GM18873 (cell line): ENCODE measurements around the gene SMYD1.

ENCODE experiments used
- ATAC-seq: cut with Tn5 transposase; IDR thresholded peaks from one replicate; pipeline ENCODE4 v1.9.1; 2021; ENCODE audit warnings: mild to moderate bottlenecking, moderate library complexity, moderate number of reproducible peaks; ENCODE audit not compliant: unreplicated experiment, low FRiP score

Gene SMYD1

GRCh38 chr2:88117973-88118372 lies 50.3 kb downstream of the SMYD1 start:
- no peak for ATAC-seq

- no peak for ATAC-seq
Measured at GRCh38 chr2:88121678-88122077, 54.1 kb downstream of the SMYD1 start.

- no peak for ATAC-seq
Measured at GRCh38 chr2:88122141-88122884, 54.7 kb downstream of the SMYD1 start.

- ATAC-seq, result no peak
Measured at GRCh38 chr2:88123164-88123974, 55.7 kb downstream of the SMYD1 start.

- ATAC-seq, result no peak
Measured at GRCh38 chr2:88123975-88124917, 56.6 kb downstream of the SMYD1 start.

- ATAC-seq, result no peak
Measured at GRCh38 chr2:88125344-88125923, 57.8 kb downstream of the SMYD1 start.

- no peak for ATAC-seq
Measured at GRCh38 chr2:88125924-88126771, 58.5 kb downstream of the SMYD1 start.

- ATAC-seq, result no peak
Measured at GRCh38 chr2:88126772-88127637, 59.4 kb downstream of the SMYD1 start.

GRCh38 chr2:88127638-88127887 lies 59.9 kb downstream of the SMYD1 start:
- no peak for ATAC-seq

- no peak for ATAC-seq
Measured at GRCh38 chr2:88127888-88128653, 60.4 kb downstream of the SMYD1 start, which contains the start of gene FABP1. TSS of gene FABP1 (minus strand) at chr2:88128062. CDS start at chr2:88128017, 45 bp downstream.

- no peak for ATAC-seq
Measured at GRCh38 chr2:88128654-88129312, 61.2 kb downstream of the SMYD1 start.

- ATAC-seq, result no peak
Measured at GRCh38 chr2:88129313-88129959, 61.8 kb downstream of the SMYD1 start.

GRCh38 chr2:88131201-88131998 lies 63.8 kb downstream of the SMYD1 start:
- ATAC-seq, result no peak

GRCh38 chr2:88131999-88132368 lies 64.4 kb downstream of the SMYD1 start:
- ATAC-seq, result no peak

GRCh38 chr2:88133875-88134274 lies 66.2 kb downstream of the SMYD1 start:
- ATAC-seq, result no peak

GRCh38 chr2:88136817-88137216 lies 69.2 kb downstream of the SMYD1 start:
- no peak for ATAC-seq
